Left kidney (tissue), 8 donors: ENCODE results near the gene LDHD. TPM values are rescaled to one million over a fixed set of nuclear protein-coding genes. Genes with fewer than 3 reads are reported as not detected.
A peak's percentile ranks its signal among the peaks of the same experiment; 100 is the strongest.
"Not testable (repeated sequence)": the region's sequence is repeated elsewhere in the genome, so short reads cannot be mapped to it uniquely, and the experiment has no call there.

ENCODE experiments used
- DNase-seq: peaks from one replicate; pipeline ENCODE4 v3.0.0-alpha.2; 2013
- long read RNA-seq, 8 donors: transcript quantifications; one replicate each; lab custom pipeline, GENCODE V29; 2026
- polyA plus RNA-seq: library from polyadenylated mRNA; unstranded; fragments of 120-200 nt; gene quantifications from one replicate; pipeline ENCODE4 v1.2.1, GENCODE V29; 2013; ENCODE audit not compliant: insufficient read length

The LDHD gene
- 4.1 TPM for polyA plus RNA-seq
- long read RNA-seq, donor 1, partial matches to known transcripts, result 0 of 1 reads
- long read RNA-seq, donor 1, other reads (novel, unspliced or antisense), result 0 of 1 reads
- long read RNA-seq, donor 2, result 0 reads
- long read RNA-seq, donor 3, result 0 reads
- long read RNA-seq, donor 4, result 0 reads
- long read RNA-seq, donor 5, partial matches to known transcripts, result 0 of 1 reads
- long read RNA-seq, donor 5, other reads (novel, unspliced or antisense), result 0 of 1 reads
- long read RNA-seq, donor 6, partial matches to known transcripts, result 0 of 1 reads
- long read RNA-seq, donor 6, other reads (novel, unspliced or antisense), result 0 of 1 reads
- long read RNA-seq, donor 7, partial matches to known transcripts, result 0 of 2 reads
- long read RNA-seq, donor 7, other reads (novel, unspliced or antisense), result 0 of 2 reads
- long read RNA-seq, donor 8, result 0 reads

DNA sequence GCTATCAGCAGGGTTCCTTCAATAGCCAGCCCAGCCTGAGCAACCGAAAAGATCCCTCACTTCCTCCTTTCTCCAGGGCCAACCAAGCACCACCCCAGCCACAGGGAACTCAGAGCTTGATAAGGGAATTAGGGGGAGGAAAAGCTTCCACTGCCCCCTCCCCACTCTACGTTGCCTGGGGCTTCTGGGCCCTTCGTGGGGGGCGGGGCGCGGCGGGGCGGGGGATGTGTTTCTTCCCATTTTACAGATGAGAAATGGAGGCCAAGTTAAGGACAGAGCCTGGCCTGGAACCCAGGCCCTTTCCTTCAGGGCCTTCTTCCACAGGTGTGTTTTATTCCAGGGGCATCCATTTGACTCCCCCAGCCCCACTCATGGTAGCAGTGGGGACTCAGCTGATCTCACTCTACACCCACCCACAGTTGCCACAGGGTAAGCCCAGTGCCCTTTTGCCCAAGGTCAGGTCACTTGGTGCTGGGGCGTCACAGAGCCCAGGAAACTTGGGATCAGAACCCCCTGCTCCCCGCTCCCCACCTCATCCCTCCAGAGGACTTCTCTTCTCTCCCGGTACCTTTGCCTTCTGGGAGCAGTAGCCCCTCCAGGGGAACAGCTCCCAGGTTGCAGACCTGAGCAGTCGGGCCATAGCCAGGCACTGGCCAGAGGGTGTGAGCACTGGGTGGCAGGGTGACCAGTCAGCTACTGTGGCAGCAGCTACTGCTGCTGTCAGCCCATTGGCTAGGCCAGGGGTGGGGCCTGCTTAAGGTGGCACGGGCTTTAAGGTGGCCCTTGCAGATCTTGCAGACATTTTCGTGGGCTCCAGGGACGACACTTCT is at the start of gene LDHD:
Gene LDHD, minus strand, starts transcription at position 700 of the 830 bp plus-strand sequence. Its CDS starts 60 bp downstream, at position 640.
- no peak for DNase-seq

DNA sequence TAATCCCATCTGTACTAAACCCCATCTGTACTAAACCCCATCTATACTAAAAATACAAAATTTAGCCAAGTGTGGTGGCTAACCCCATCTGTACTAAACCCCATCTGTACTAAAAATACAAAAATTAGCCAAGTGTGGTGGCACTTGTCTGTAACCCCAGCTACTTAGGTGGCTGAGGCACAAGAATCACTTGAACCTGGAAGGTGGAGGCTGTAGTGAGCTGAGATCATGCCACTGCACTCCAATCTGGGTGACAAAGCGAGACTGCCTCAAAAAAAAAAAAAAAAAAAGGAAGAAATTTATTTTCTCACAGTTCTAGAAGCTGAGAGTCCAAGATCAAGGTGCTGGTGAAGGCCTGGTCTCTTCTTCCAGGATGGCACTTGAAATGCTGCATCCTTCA is 43.8 kb upstream of the LDHD start:
- DNase-seq, result no peak

DNA sequence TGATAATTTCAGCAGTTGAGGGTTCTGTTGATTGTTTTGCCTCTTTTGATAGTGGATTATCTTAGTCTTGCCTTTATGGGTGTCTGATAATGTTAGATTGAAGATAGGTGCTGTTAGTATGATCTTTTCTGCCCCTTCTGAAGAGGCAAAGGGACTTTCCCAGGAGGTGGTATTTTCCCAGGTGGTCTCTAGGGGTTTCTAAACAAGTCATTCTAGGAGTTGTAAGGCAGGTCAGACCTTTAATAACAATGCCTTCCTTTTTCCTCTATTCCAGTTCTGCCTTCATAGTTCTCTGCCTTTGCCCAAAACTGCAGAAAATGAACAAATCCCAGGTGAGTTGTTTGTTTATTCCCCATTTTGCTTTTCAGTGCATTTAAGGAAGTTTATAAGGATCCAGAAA is 36.1 kb upstream of the LDHD start:
- DNase-seq, result no peak

DNA sequence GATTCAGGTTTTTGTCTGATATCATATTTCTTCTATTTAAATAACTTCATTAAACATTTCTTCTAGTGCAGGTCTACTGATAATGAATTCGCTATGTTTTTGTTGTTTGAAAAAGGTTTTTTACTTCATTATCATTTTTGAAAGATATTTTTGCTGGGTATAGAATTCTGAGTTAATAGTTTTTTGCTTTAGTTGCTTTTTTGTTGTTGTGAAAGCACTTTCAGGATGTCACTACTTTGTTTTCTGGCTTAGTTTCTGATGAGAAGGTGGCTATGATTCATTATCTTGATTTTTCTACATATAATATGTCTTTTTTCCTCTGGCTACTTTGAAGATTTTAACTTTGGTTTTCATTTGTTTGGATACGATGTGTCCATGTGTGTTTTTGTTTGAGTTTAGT is 35.2 kb upstream of the LDHD start:
- no peak for DNase-seq

DNA sequence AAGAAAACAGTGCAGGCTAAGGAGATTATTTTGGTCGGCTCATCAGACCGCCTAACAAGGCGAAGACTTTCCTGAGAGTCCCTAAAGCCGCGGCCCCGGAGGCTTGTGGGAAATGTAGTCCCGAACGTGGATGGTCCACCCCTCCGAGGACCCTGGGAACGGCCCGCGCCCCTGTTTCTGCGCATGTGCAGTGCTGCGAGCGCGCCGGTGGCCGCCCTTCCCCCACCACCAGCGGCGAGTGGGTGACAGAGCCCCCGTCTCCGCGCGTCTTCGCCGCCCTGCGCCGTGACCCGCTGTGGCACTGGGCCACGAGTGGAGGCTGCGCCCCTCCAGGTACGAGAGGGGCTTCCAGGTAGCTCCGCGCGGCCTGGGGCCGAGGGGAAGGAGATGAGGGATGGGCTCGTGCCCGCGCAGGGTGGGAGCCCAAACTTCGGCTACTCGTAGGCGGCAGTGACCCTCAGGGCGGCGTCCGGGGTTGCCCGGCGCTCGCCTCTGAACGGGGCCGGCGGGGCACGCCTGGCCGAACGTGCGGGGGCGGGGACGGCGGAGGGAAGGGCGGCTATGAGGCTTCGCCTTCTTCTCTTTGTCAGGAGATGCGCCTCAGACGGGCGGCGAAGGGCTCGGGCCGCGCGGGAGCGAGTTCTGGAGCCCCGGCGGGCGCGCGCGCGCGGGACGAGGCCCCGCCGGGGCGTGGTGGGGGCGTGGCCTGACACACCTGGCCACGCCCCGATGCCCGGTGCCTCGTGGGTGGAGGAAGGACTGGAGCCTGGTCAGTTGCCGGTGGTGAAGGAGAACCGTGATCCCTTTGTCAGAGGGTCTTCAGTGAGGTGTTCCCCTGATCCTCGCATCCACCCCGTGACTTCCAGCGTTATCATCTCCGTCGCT is 32.0 kb upstream of the LDHD start, which contains the start of gene ZFP1:
Gene ZFP1, plus strand, starts transcription at position 214 of the 885 bp plus-strand sequence. CDS start 4,428 bp downstream, outside the sequence.
- peak; percentile 94 for DNase-seq

DNA sequence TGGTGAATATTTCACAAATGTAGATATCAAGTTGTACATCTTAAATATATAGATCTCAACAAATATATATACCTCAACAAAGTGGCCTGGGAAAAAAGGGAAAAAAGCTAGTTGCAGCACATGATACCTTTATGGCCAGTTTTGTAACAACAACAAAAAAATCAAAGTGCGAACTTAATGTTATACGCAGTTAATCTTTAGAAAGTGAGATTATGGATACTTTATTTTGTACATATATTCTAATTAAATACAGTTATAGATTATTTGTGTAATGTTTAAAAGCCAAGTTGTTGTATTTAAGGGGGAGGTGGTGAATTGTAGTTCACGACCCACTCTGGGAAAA is 31.4 kb upstream of the LDHD start:
- DNase-seq, result no peak

DNA sequence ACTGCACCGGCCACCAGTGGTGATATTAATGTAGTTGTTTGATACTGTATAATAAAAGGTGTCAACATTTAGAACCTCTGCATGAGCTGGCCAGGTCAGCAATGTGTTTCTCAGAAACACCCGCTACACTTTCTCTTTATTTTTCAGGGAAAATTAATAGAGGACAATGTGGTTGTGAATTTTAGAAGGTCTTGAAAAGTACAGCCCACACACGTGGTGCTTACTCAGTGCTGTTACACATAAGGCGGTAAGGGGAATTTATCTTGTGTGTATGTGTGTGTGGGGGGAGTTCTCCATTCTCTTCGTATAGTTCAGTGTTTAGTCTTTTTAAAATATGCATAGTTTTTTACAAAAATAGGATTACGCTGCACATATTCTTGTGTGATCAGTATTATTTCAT is 27.4 kb upstream of the LDHD start:
- no peak for DNase-seq

DNA sequence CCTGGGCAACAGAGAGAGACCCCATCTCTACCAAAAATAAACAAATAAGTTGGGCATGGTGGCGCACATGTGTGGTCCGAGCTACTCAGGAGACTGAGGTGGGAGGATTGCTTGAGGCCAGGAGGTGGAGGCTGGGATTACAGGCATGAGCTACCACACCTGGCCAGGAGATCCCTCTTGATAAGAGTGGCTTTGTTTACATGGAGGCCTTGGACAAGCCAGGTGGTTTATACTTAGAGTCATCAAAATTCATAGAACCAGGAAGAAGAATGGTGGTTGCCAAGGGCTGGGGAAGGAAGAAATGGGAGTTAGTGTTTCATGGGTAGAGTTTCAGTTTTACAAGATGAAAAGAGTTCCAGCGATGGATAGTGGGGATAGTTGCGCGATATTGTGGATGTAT is 22.9 kb upstream of the LDHD start:
- DNase-seq, result no peak

DNA sequence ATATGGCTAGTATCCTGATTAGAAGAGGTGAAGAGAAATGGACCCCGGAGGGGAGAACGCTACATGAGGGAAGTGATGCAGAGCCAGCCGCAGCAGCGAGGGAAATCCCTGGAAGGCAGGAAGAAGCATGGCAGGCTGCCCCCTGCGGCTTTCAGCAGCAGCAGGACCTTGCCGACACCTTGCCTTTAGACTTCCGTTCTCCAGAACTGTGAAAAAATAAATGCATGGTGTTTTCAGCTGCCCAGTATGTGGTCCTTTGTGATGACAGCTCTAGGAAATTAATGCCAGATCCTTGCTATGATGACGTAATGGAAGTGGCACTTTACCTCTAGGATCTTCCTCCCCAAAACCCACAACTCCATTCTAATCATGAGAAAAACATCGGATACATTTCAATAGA is 22.1 kb upstream of the LDHD start:
- DNase-seq, result no peak

DNA sequence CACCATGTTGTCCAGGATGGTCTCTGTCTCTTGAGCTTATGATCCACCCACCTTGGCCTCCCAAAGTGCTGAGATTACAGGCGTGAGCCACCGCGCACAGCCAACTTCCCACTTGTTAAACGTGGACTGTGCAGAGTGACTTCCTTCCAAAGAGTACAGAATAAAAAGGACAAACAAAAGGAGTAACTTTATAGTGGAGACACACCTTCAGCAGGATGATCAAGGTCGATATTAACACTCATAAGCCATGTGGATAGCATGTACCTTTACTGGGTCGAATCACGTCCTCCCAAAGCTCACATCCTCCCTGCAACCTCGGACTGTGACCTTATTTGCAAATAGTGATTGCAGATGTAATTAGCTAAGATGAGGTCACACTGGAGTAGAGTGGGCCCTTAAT is 21.7 kb upstream of the LDHD start:
- DNase-seq, result no peak

DNA sequence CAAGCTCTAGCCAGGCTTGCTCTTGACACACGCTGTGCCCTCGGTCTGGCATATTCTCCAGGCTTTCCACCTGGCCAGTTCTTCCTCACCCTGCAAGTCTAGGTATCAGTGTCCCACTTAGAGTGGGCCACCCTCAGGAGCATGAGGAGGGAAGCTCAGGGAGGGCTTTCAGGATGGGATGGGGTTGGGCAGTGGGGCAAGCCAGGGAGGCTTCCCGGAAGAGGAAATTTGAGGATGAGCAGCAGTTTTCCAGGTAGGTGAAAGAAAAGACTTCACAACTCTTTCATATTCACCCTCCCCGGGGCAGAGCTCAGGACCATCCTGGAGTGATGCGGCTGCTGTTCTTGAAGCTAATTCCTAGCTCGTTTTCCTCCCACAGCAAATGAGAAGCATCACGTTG is 14.5 kb upstream of the LDHD start:
- no peak for DNase-seq

DNA sequence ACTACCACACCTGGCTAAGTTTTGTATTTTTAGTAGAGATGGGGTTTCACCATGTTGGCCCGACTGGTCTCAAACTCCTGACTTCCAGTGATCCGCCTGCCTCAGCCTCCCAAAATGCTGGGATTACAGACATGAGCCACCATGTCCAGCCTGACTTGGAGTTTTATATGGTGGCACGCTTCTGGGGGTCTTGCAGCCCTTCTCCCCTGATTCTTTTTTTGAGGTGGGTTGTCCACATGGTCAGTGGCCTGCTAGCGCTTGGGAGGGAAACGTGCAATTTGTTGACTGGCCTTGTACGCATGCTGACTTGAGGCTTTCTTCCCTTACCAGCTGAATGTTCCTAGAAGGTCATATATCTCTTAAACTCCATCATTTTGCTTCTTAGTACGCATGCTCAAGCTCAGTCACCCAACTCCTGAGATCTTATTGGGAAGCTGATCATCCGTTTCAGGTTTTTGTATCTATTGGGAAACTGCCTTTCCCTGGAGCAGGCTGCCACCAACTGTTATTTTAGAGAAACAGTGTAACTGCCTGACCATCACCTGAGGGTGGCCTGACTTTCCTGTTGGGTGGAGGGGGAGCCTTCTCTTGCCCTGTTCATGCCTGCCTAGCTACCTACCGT is 13.7 kb upstream of the LDHD start:
- no peak for DNase-seq

DNA sequence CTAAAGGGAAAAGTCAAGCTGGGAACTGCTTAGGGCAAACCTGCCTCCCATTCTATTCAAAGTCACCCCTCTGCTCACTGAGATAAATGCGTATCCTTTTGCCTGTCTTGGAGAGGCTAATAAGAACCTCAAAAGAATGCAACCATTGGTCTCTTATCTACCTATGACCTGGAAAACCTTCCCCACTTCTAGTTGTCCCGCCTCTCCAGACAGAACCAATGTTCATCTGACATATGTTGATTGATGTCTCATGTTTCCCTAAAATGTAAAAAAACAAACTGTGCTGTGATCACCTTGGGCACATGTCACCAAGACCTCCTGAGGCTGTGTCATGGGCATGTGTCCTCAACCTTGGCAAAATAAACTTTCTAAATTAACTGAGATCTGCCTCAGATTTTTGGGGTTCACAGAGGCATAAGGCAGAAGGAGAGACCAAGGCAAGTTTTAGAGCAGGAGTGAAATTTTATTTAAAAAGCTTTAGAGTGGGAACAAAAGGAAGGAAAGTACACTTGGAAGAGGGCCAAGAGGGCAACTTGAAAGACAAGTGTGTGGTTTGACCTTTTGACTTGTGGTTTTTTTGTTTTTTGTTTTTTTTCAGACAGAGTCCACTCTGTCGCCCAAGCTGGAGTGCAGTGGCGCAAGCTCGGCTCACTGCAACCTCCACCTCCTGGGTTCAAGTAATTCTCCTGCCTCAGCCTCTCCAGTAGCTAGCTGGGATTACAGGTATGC is 13.0 kb upstream of the LDHD start:
- DNase-seq, result not testable (repeated sequence)

DNA sequence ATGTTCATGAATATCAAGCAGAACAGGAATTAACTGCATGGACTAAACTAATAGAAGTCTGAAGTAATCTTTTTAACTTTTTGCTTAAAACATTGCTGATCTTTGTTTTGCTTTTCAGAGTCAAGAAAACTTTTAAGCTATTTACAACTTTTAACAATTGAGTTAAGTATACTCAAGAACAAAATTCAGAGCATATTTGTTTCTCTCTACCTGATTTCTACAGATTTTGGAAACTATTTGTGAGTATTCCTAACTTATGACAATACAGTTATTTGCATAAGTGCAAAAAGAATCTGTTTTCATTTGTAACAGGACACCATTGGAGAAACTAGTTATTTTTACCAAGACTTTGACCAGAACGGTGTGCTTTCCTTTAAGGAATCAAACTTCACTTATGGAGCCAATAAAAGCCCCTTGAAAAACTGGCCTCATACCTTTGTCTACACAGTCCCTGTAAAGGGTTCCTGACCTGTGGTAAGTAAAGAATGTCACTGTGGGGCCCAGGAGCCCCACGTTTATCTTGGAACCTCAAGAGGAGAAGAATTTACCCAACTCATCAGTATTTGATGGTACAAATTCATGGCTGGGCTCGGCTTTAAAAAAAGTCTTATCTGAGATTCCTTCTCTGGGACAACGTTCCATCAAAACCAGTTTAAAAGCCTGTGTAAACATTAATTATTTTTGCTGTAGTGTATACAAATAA is 11.3 kb upstream of the LDHD start:
- DNase-seq, result no peak

DNA sequence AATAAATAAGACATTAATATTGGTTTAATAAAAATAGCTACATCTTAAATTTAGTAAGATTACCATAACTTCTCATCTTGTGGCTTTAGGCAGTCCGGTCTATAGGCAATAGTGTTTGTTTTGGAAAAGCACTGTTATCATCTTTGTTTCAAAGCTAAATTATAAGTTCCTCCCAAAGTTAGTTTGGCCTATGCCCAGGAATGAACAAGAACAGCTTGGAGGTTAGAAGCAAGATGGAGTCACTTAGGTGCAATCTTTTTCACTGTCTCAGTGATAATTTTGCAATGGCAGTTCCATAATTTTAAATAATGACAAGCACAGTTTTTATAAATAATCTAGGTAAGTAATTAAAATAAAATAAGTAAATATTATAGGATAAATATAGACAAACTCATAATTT is 6.0 kb upstream of the LDHD start:
- no peak for DNase-seq

DNA sequence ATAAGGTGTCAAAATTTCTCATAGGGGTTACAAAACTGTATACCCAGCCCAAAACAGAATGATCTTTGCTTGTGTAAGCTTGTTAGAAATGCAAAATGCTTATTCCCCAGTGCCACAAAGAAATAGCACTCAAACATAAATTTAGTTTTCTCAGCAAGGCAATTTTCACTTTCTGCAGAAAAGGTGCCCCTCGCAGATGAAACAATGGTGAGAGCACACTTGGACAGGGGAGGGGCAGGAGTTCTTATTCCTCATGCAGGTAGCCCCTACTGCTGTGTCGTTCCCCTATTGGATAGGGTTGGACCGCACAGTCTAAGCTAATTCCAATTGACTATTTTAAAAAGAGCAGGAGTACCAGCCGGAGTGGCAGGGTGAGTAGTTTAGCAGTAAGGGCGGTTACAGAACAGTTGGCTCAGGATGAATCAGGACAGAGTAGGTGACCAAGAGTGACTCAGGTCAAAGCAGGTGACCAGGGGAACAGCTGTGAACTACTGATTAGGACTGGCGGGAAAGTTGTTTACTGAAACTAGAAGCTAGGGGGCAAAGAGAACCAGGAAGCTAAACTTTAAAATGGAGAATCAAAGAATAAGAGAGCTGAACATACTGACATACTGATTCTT is 5.5 kb upstream of the LDHD start:
- DNase-seq, result no peak

DNA sequence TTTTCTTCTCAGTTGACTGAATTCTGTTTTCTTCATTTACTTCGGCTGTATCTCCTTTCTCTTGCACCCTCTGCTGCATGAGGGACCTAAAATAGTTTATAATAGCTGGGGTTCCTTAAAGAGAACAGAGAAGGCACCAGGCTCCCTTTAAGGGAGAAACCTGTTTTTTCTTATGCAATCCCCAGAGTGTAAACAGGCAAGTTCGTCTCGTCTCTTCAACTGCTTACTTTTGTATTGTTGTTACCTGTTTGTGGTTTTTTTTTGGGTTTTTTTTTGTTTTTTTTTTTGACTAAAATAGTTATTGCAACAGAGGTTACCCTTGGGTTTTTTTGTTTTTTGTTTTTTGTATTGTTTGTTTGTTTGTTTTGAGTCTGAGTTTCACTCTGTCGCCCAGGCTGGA is 3.7 kb upstream of the LDHD start:
- DNase-seq, result no peak

DNA sequence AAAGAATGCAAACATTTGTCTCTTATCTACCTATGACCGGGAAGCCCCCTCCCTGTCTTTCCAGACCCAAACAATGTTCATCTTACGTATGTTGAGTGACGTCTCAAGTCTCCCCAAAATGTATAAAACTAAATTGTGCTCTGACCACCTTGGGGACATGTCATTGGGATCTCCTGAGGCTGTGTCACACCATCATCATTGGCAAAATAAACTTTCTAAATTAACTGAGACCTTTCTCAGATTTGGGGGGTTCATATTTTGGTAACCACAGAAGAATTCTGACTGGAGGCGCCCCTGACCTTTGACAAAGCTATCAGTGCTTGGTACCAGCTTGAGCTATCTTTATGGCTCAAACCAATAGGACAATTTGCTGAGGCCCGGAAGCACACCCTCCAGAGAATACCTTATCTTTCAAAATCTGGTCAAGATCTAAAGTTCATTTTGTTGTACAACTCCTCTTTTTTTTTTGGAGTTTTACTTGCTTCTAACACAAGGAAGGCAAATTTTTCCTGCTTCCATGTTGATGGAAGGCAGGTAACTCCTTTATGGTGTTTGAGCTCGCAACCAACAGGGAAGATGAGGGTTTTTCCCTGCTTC is 2.5 kb upstream of the LDHD start:
- DNase-seq, result no peak

DNA sequence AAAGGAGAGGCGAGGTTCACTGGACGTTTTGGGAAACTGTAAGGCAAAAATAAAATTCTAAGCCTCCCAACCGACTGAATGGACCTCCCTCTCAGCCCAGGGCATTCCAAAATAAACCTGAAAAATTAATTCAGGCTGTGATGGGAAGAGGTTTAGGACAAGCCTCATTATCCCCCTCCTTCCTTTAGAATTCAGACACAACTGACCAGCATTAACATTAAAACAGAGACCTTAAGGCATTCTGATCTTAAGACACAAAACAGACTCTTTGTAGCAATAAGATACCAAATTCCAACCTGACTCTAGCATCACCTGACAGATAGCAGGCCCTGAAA is 298 bp upstream of the LDHD start:
- DNase-seq, result no peak
